GM19397 (cell line): ENCODE data around the gene APBB1IP.

ENCODE experiments used
- ATAC-seq: cut with Tn5 transposase; IDR thresholded peaks from one replicate; pipeline ENCODE4 v1.9.1; 2021; ENCODE audit warnings: mild to moderate bottlenecking, moderate library complexity; ENCODE audit not compliant: unreplicated experiment

Gene APBB1IP

GRCh38 chr10:26612151-26612915 lies 174.2 kb downstream of the APBB1IP start:
- no peak for ATAC-seq
